ENCODE measurements around the gene MAN1A2. TPM values are rescaled to one million over a fixed set of nuclear protein-coding genes. Genes with fewer than 3 reads are reported as not detected.

The MAN1A2 gene
- total RNA-seq, 1 donor from 2014 or later = 31.8 TPM

- no peak for TF ChIP-seq CTCF (IDR thresholded peaks at IDR 0.05; ENCODE audit: partially characterized antibody, unreplicated experiment)
- no peak for DNase-seq
- H3K27ac Mint-ChIP-seq (ENCODE audit: unreplicated experiment) = no peak overlapping the region
- no peaks in the 10 kb centered on the region for H3K9me3 Mint-ChIP-seq (ENCODE audit: unreplicated experiment)
- H3K36me3 Mint-ChIP-seq (ENCODE audit: unreplicated experiment) = no peaks in the 10 kb centered on the region
- H3K4me3 Mint-ChIP-seq (ENCODE audit: unreplicated experiment) = no peak overlapping the region
- H3K4me1 Mint-ChIP-seq (ENCODE audit: low read depth, unreplicated experiment) = no peaks in the 10 kb centered on the region
- H3K27me3 Mint-ChIP-seq (ENCODE audit: unreplicated experiment) = no peaks in the 10 kb centered on the region
These were observed 28.8 kb downstream of the MAN1A2 start for GRCh38 chr1:117396074-117396473.

GRCh38 chr1:117396636-117397035 lies 29.4 kb downstream of the MAN1A2 start:
- Mint-ChIP-seq H3K36me3 (ENCODE audit: unreplicated experiment) (no peaks in the 10 kb centered on the region), H3K27ac (ENCODE audit: unreplicated experiment) (no peak overlapping the region), H3K4me3 (ENCODE audit: unreplicated experiment) (no peak overlapping the region), H3K4me1 (ENCODE audit: low read depth, unreplicated experiment) (no peaks in the 10 kb centered on the region), H3K27me3 (ENCODE audit: unreplicated experiment) (no peaks in the 10 kb centered on the region), H3K9me3 (ENCODE audit: unreplicated experiment) (no peaks in the 10 kb centered on the region)
- TF ChIP-seq CTCF (IDR thresholded peaks at IDR 0.05; ENCODE audit: partially characterized antibody, unreplicated experiment) = no peak
- DNase-seq = no peak

- Mint-ChIP-seq H3K27me3 (ENCODE audit: unreplicated experiment) (no peaks in the 10 kb centered on the region), H3K27ac (ENCODE audit: unreplicated experiment) (no peak overlapping the region), H3K4me1 (ENCODE audit: low read depth, unreplicated experiment) (no peaks in the 10 kb centered on the region), H3K4me3 (ENCODE audit: unreplicated experiment) (no peak overlapping the region), H3K9me3 (ENCODE audit: unreplicated experiment) (no peaks in the 10 kb centered on the region), H3K36me3 (ENCODE audit: unreplicated experiment) (peaks cover 13% of the 10 kb centered on the region)
- no peak for DNase-seq
- no peak for TF ChIP-seq CTCF (IDR thresholded peaks at IDR 0.05; ENCODE audit: partially characterized antibody, unreplicated experiment)
These were observed 31.7 kb downstream of the MAN1A2 start for GRCh38 chr1:117398957-117399356.

GRCh38 chr1:117401761-117402160 lies 34.5 kb downstream of the MAN1A2 start:
- peaks cover 16% of the 10 kb centered on the region for H3K36me3 Mint-ChIP-seq (ENCODE audit: unreplicated experiment)
- no peak for DNase-seq
- H3K4me1 Mint-ChIP-seq (ENCODE audit: low read depth, unreplicated experiment) = no peaks in the 10 kb centered on the region
- no peaks in the 10 kb centered on the region for H3K9me3 Mint-ChIP-seq (ENCODE audit: unreplicated experiment)
- no peaks in the 10 kb centered on the region for H3K27me3 Mint-ChIP-seq (ENCODE audit: unreplicated experiment)
- H3K4me3 Mint-ChIP-seq (ENCODE audit: unreplicated experiment) = no peak overlapping the region
- TF ChIP-seq CTCF (IDR thresholded peaks at IDR 0.05; ENCODE audit: partially characterized antibody, unreplicated experiment) = no peak
- no peak overlapping the region for H3K27ac Mint-ChIP-seq (ENCODE audit: unreplicated experiment)

GRCh38 chr1:117403597-117403996 lies 36.3 kb downstream of the MAN1A2 start:
- Mint-ChIP-seq H3K27ac (ENCODE audit: unreplicated experiment) (no peak overlapping the region), H3K4me1 (ENCODE audit: low read depth, unreplicated experiment) (no peaks in the 10 kb centered on the region), H3K27me3 (ENCODE audit: unreplicated experiment) (no peaks in the 10 kb centered on the region), H3K36me3 (ENCODE audit: unreplicated experiment) (peaks cover 16% of the 10 kb centered on the region), H3K9me3 (ENCODE audit: unreplicated experiment) (no peaks in the 10 kb centered on the region), H3K4me3 (ENCODE audit: unreplicated experiment) (no peak overlapping the region)
- DNase-seq = no peak
- no peak for TF ChIP-seq CTCF (IDR thresholded peaks at IDR 0.05; ENCODE audit: partially characterized antibody, unreplicated experiment)

Data from glutamatergic neuron (in vitro differentiated cells).